HepG2 (cell line): ENCODE measurements around the gene ALG8.

Experiments used
- CTCF ChIP-seq: sonication (generic); formaldehyde crosslinking; IDR thresholded peaks from 2 replicates; pipeline ENCODE4 v1.5.0; 2020; ENCODE audit warnings: mild to moderate bottlenecking, missing genetic modification reagents, moderate library complexity
- HNRNPL ChIP-seq: fragments of 200-400 bp; formaldehyde crosslinking; IDR thresholded peaks from 2 replicates; pipeline ENCODE4 v1.6.1; 2017; ENCODE audit warnings: mild to moderate bottlenecking, low read depth, low read length
- MTA3 ChIP-seq: sonication (generic); formaldehyde crosslinking; IDR thresholded peaks from 2 replicates; pipeline ENCODE4 v1.4.0; 2020; ENCODE audit warnings: missing genetic modification reagents
- SNAPC4 ChIP-seq: sonication (generic); formaldehyde crosslinking; IDR thresholded peaks from 2 replicates; pipeline ENCODE4 v1.4.0; 2020; ENCODE audit warnings: mild to moderate bottlenecking, missing genetic modification reagents
- USF2 ChIP-seq, 2 experiments: sonication (generic) in 1 of 2; formaldehyde crosslinking in 1 of 2; IDR thresholded peaks; 2 replicates each; pipeline versions ENCODE4 v1.5.1 to v1.6.1; 2011 to 2020; ENCODE audit warnings: borderline replicate concordance in 1 of 2, low read depth in 1 of 2, low read length in 1 of 2, mild to moderate bottlenecking in 1 of 2, missing genetic modification reagents in 1 of 2, moderate library complexity in 1 of 2
- ZNF282 ChIP-seq: fragments of 450-650 bp; IDR thresholded peaks from 2 replicates; pipeline ENCODE4 v1.6.1; 2018; ENCODE audit not compliant: partially characterized antibody

- no peak for TF ChIP-seq CTCF
- TF ChIP-seq ZNF282 = no peak
- no peak for TF ChIP-seq USF2 (IDR thresholded peaks at IDR 0.05; ENCODE audit: low read depth, low read length)
- TF ChIP-seq USF2 (CRISPR knock-in tag; IDR thresholded peaks at IDR 0.05; ENCODE audit: borderline replicate concordance) = no peak
- TF ChIP-seq HNRNPL = no peak
- no peak for TF ChIP-seq SNAPC4
- TF ChIP-seq MTA3 (CRISPR knock-in tag) = no peak
Measured at GRCh38 chr11:78170413-78170812, 31.0 kb upstream of the ALG8 start.
